HUES48 (cell line): ENCODE data around the gene MICU1.
A peak's percentile ranks its signal among the peaks of the same experiment; 100 is the strongest.
"Not testable (repeated sequence)": the region's sequence is repeated elsewhere in the genome, so short reads cannot be mapped to it uniquely, and the experiment has no call there.

Experiments
- H3K27ac ChIP-seq: one replicate; pipeline ENCODE4 v1.7.0; 2013; ENCODE audit warnings: low read depth, low read length, inconsistent platforms
- H3K27me3 ChIP-seq: 2 replicates; pipeline ENCODE4 v1.6.1; 2013; ENCODE audit warnings: mild to moderate bottlenecking, low read length; ENCODE audit not compliant: control insufficient read depth, insufficient read depth
- H3K36me3 ChIP-seq: 2 replicates; pipeline ENCODE4 v1.6.1; 2013; ENCODE audit warnings: low read length; ENCODE audit not compliant: control insufficient read depth, insufficient read depth
- H3K4me1 ChIP-seq: 2 replicates; pipeline ENCODE4 v1.6.1; 2013; ENCODE audit warnings: mild to moderate bottlenecking, low read length; ENCODE audit not compliant: control insufficient read depth, insufficient read depth
- H3K4me3 ChIP-seq: 2 replicates; pipeline ENCODE4 v1.5.1; 2013; ENCODE audit warnings: mild to moderate bottlenecking, low read depth, low read length
- H3K9ac ChIP-seq: 2 replicates; pipeline ENCODE4 v1.6.1; 2013; ENCODE audit warnings: mild to moderate bottlenecking, low read depth, low read length, moderate library complexity
- H3K9me3 ChIP-seq: 2 replicates; pipeline ENCODE4 v1.6.1; 2013; ENCODE audit warnings: low read length; ENCODE audit not compliant: control insufficient read depth, insufficient read depth

MICU1 gene

GRCh38 chr10:72625608-72626443 lies at the start of gene MICU1:
MICU1 (minus strand) TSS chr10:72626079; CDS start chr10:72566793, 59,286 bp downstream.
- Histone ChIP-seq H3K9me3 (no peaks in the 10 kb centered on the region), H3K27ac (peak within 1 kb of the TSS; percentile 79), H3K36me3 (no peaks in the 10 kb centered on the region), H3K4me1 (peaks cover 11% of the 10 kb centered on the region), H3K9ac (peak within 1 kb of the TSS; percentile 75), H3K4me3 (peak within 1 kb of the TSS; percentile 99), H3K27me3 (no peaks in the 10 kb centered on the region)

- not testable (repeated sequence) for H3K27ac ChIP-seq, H3K36me3 ChIP-seq, H3K9me3 ChIP-seq, H3K4me3 ChIP-seq, H3K27me3 ChIP-seq, H3K4me1 ChIP-seq, H3K9ac ChIP-seq
These were observed 48.3 kb upstream of the MICU1 start for GRCh38 chr10:72674174-72674573.

GRCh38 chr10:72673280-72673679 lies 47.4 kb upstream of the MICU1 start:
- Histone ChIP-seq H3K9me3 (no peaks in the 10 kb centered on the region), H3K4me3 (no peak overlapping the region), H3K4me1 (no peaks in the 10 kb centered on the region), H3K36me3 (no peaks in the 10 kb centered on the region), H3K27me3 (no peaks in the 10 kb centered on the region), H3K27ac (no peak overlapping the region), H3K9ac (no peak overlapping the region)

GRCh38 chr10:72667207-72667864 lies 41.5 kb upstream of the MICU1 start:
- H3K9ac ChIP-seq, result no peak overlapping the region
- H3K4me3 ChIP-seq, result no peak overlapping the region
- H3K27me3 ChIP-seq, result no peaks in the 10 kb centered on the region
- H3K36me3 ChIP-seq, result no peaks in the 10 kb centered on the region
- no peak overlapping the region for H3K27ac ChIP-seq
- H3K4me1 ChIP-seq, result no peaks in the 10 kb centered on the region
- no peaks in the 10 kb centered on the region for H3K9me3 ChIP-seq

- no peak overlapping the region for H3K4me3 ChIP-seq
- no peaks in the 10 kb centered on the region for H3K9me3 ChIP-seq
- no peaks in the 10 kb centered on the region for H3K36me3 ChIP-seq
- H3K27ac ChIP-seq, result no peak overlapping the region
- H3K27me3 ChIP-seq, result no peaks in the 10 kb centered on the region
- H3K4me1 ChIP-seq, result no peaks in the 10 kb centered on the region
- no peak overlapping the region for H3K9ac ChIP-seq
These were observed 40.0 kb upstream of the MICU1 start for GRCh38 chr10:72665925-72666324.

- no peaks in the 10 kb centered on the region for H3K36me3 ChIP-seq
- H3K27me3 ChIP-seq, result no peaks in the 10 kb centered on the region
- no peaks in the 10 kb centered on the region for H3K9me3 ChIP-seq
- H3K4me1 ChIP-seq, result no peaks in the 10 kb centered on the region
- H3K4me3 ChIP-seq, result no peak overlapping the region
- no peak overlapping the region for H3K9ac ChIP-seq
- no peak overlapping the region for H3K27ac ChIP-seq
These were observed 38.1 kb upstream of the MICU1 start for GRCh38 chr10:72663971-72664370.

GRCh38 chr10:72661431-72661830 lies 35.6 kb upstream of the MICU1 start:
- H3K4me3 ChIP-seq, result no peak overlapping the region
- H3K9me3 ChIP-seq, result no peaks in the 10 kb centered on the region
- no peaks in the 10 kb centered on the region for H3K27me3 ChIP-seq
- H3K9ac ChIP-seq, result no peak overlapping the region
- no peaks in the 10 kb centered on the region for H3K4me1 ChIP-seq
- no peak overlapping the region for H3K27ac ChIP-seq
- no peaks in the 10 kb centered on the region for H3K36me3 ChIP-seq

- Histone ChIP-seq H3K27ac (no peak overlapping the region), H3K36me3 (no peaks in the 10 kb centered on the region), H3K9me3 (no peaks in the 10 kb centered on the region), H3K27me3 (no peaks in the 10 kb centered on the region), H3K4me1 (no peaks in the 10 kb centered on the region), H3K4me3 (no peak overlapping the region), H3K9ac (no peak overlapping the region)
These were observed 34.3 kb upstream of the MICU1 start for GRCh38 chr10:72660220-72660619.

- Histone ChIP-seq H3K4me3 (no peak overlapping the region), H3K9ac (no peak overlapping the region), H3K4me1 (no peaks in the 10 kb centered on the region), H3K9me3 (no peaks in the 10 kb centered on the region), H3K27me3 (no peaks in the 10 kb centered on the region), H3K36me3 (no peaks in the 10 kb centered on the region), H3K27ac (no peak overlapping the region)
These were observed 33.8 kb upstream of the MICU1 start for GRCh38 chr10:72659694-72660093.

- Histone ChIP-seq H3K4me1 (no peaks in the 10 kb centered on the region), H3K36me3 (no peaks in the 10 kb centered on the region), H3K9me3 (no peaks in the 10 kb centered on the region), H3K9ac (no peak overlapping the region), H3K27ac (no peak overlapping the region), H3K27me3 (no peaks in the 10 kb centered on the region), H3K4me3 (no peak overlapping the region)
These were observed 33.0 kb upstream of the MICU1 start for GRCh38 chr10:72658696-72659400.

GRCh38 chr10:72654720-72655119 lies 28.8 kb upstream of the MICU1 start:
- Histone ChIP-seq H3K36me3 (no peaks in the 10 kb centered on the region), H3K9ac (no peak overlapping the region), H3K9me3 (no peaks in the 10 kb centered on the region), H3K27me3 (no peaks in the 10 kb centered on the region), H3K4me1 (no peaks in the 10 kb centered on the region), H3K4me3 (no peak overlapping the region), H3K27ac (no peak overlapping the region)
